ENCODE measurements around the gene PLIN4. TPM values are rescaled to one million over a fixed set of nuclear protein-coding genes. Genes with fewer than 3 reads are reported as not detected.

PLIN4 gene
- total and polyA plus RNA-seq, 9 of the 15 experiments (the other 6 are each of a cell fraction or from before 2014, with no cell fraction given), result 0.04 to 0.16 (median 0.07) TPM; not detected in 3

GRCh38 chr19:4539693-4540581, 21.7 kb upstream of the PLIN4 start, which contains the start of gene LRG1 (continued):
- TF ChIP-seq HINFP (tag; conservative IDR thresholded peaks at IDR 0.05; ENCODE audit: low read depth) (0 out of 2 replicates have a peak, but pooled peaks have one; percentile 23), TEAD4 (IDR thresholded peaks at IDR 0.05; ENCODE audit: low read length) (peak; percentile 39), TEAD4 (CRISPR knock-in tag; IDR thresholded peaks at IDR 0.05; ENCODE audit: borderline replicate concordance) (no peak), CEBPB (tag; IDR thresholded peaks at IDR 0.05) (peak; percentile 86), SMARCA4 (IDR thresholded peaks at IDR 0.05) (0 out of 2 replicates have a peak, but pooled peaks have one; percentile 39), ARID1B (IDR thresholded peaks at IDR 0.05) (peak; percentile 59), TAF1 (IDR thresholded peaks at IDR 0.05; ENCODE audit: control insufficient read depth, extremely low read depth, insufficient read depth, low read length, severe bottlenecking) (peak; percentile 56), DDX20 (tag; IDR thresholded peaks at IDR 0.05; ENCODE audit: low read depth) (0 out of 2 replicates have a peak, but pooled peaks have one; percentile 14), ZBTB7A (IDR thresholded peaks at IDR 0.05; ENCODE audit: borderline replicate concordance, control insufficient read depth, low read depth, low read length) (peak; percentile 51; the same call in 1 of the 2 replicates), ZNF407 (IDR thresholded peaks at IDR 0.05; ENCODE audit: low read depth) (no peak), HSF4 (CRISPR knock-in tag; IDR thresholded peaks at IDR 0.05; ENCODE audit: borderline replicate concordance) (no peak), RHOXF2B (CRISPR knock-in tag; conservative IDR thresholded peaks at IDR 0.05) (no peak)
- TF ChIP-seq, protein P1, sequence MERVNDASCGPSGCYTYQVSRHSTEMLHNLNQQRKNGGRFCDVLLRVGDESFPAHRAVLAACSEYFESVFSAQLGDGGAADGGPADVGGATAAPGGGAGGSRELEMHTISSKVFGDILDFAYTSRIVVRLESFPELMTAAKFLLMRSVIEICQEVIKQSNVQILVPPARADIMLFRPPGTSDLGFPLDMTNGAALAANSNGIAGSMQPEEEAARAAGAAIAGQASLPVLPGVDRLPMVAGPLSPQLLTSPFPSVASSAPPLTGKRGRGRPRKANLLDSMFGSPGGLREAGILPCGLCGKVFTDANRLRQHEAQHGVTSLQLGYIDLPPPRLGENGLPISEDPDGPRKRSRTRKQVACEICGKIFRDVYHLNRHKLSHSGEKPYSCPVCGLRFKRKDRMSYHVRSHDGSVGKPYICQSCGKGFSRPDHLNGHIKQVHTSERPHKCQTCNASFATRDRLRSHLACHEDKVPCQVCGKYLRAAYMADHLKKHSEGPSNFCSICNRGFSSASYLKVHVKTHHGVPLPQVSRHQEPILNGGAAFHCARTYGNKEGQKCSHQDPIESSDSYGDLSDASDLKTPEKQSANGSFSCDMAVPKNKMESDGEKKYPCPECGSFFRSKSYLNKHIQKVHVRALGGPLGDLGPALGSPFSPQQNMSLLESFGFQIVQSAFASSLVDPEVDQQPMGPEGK (CRISPR knock-in tag; IDR thresholded peaks at IDR 0.05; ENCODE audit: borderline replicate concordance), result no peak

Measured in K562 (cell line).